Esophagus squamous epithelium (tissue), 5 donors: ENCODE data around the gene STK17B. TPM values are rescaled to one million over a fixed set of nuclear protein-coding genes. Genes with fewer than 3 reads are reported as not detected.
A peak's percentile ranks its signal among the peaks of the same experiment; 100 is the strongest.

Experiments used
- DNase-seq: peaks from one replicate; lab custom pipeline; 2025; lab: John Stamatoyannopoulos, UW
- H3K27ac ChIP-seq, 4 donors: fragments of 200-600 bp; sonication (generic); one replicate each; pipeline ENCODE4 v1.5.1; 2016 to 2019; ENCODE audit warnings: mild to moderate bottlenecking in 1 of 4
- H3K27me3 ChIP-seq, 4 donors: fragments of 200-600 bp; sonication (generic); 1 replicate in 3 of 4; 2 replicates in 1 of 4; pipeline versions ENCODE4 v1.5.1 to v1.6.0; 2017 to 2021; ENCODE audit warnings: antibody characterized with exemption in 1 of 4
- H3K36me3 ChIP-seq, 3 donors: fragments of 200-600 bp; sonication (generic); one replicate each; pipeline ENCODE4 v1.5.1; 2016 to 2019
- H3K4me1 ChIP-seq, 3 donors: fragments of 200-600 bp; sonication (generic); one replicate each; pipeline ENCODE4 v1.5.1; 2017 to 2019
- H3K4me3 ChIP-seq, 4 donors: fragments of 200-600 bp; sonication (generic); 1 replicate in 3 of 4; 2 replicates in 1 of 4; pipeline ENCODE4 v1.5.1; 2016 to 2019; ENCODE audit warnings: mild to moderate bottlenecking in 2 of 4, moderate library complexity in 1 of 4
- H3K9me3 ChIP-seq, 3 donors: fragments of 200-600 bp; sonication (generic); one replicate each; pipeline ENCODE4 v1.5.1; 2016 to 2019
- POLR2A ChIP-seq, 4 donors: fragments of 450-650 bp; IDR thresholded peaks; one replicate each; pipeline ENCODE4 v1.6.1; 2017; ENCODE audit warnings: antibody characterized with exemption in 4 of 4, mild to moderate bottlenecking in 4 of 4, moderate library complexity in 3 of 4
- WGBS, 2 donors: methylation state at CpG; one replicate each; pipeline ENCODE4 v1.1.5; 2018; 5-methylcytosine and 5-hydroxymethylcytosine counted together
- intact Hi-C: fragments of 100-400 bp; cut with DNase I; formaldehyde crosslinking; loops from one replicate; pipeline ENCODE4 v1.15.0; 2022
- total RNA-seq, 4 donors: library from RNA; depleted of rRNA; stranded (reverse); fragments of >200 nt; gene quantifications; one replicate each; pipeline ENCODE4 v1.1.0, GENCODE V29; 2016
- TF ChIP-seq, protein P1 (sequence below), 6 experiments: fragments of 450-650 bp in 4 of 6; fragments of 200-600 bp in 2 of 6; sonication (generic) in 2 of 6; IDR thresholded peaks; one replicate each; pipeline ENCODE4 v1.5.1; 2016 to 2019; ENCODE audit warnings: antibody characterized with exemption in 6 of 6, mild to moderate bottlenecking in 4 of 6, moderate library complexity in 4 of 6
- donor health status: DM: yes; HTN: yes; CAD: no.

Gene STK17B
- total RNA-seq, 4 donors from 2014 or later: 7.9 to 32.2 (median 18.2) TPM

- 92 to 93% methylated on average over 6 of the region's 6 CpGs for WGBS, 2 donors
- Histone ChIP-seq H3K36me3 (peaks cover 0 to 11% (median 0%) of the 10 kb centered on the region in 3 donors), H3K4me3 (no peak overlapping the region), H3K27me3 (no peaks in the 10 kb centered on the region), H3K4me1 (no peaks in the 10 kb centered on the region), H3K27ac (no peak overlapping the region), H3K9me3 (no peaks in the 10 kb centered on the region)
- intact Hi-C loops: no loop called here
- no peak for DNase-seq
- TF ChIP-seq, protein P1, sequence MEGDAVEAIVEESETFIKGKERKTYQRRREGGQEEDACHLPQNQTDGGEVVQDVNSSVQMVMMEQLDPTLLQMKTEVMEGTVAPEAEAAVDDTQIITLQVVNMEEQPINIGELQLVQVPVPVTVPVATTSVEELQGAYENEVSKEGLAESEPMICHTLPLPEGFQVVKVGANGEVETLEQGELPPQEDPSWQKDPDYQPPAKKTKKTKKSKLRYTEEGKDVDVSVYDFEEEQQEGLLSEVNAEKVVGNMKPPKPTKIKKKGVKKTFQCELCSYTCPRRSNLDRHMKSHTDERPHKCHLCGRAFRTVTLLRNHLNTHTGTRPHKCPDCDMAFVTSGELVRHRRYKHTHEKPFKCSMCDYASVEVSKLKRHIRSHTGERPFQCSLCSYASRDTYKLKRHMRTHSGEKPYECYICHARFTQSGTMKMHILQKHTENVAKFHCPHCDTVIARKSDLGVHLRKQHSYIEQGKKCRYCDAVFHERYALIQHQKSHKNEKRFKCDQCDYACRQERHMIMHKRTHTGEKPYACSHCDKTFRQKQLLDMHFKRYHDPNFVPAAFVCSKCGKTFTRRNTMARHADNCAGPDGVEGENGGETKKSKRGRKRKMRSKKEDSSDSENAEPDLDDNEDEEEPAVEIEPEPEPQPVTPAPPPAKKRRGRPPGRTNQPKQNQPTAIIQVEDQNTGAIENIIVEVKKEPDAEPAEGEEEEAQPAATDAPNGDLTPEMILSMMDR (IDR thresholded peaks at IDR 0.05): no peak
- no peak for TF ChIP-seq POLR2A (IDR thresholded peaks at IDR 0.05)
Measured at GRCh38 chr2:196215376-196215775, 44.0 kb upstream of the STK17B start.

GRCh38 chr2:196214156-196214555 lies 42.8 kb upstream of the STK17B start:
- no peak overlapping the region for H3K27ac ChIP-seq
- H3K9me3 ChIP-seq: no peaks in the 10 kb centered on the region
- H3K4me3 ChIP-seq: no peak overlapping the region
- H3K4me1 ChIP-seq: no peaks in the 10 kb centered on the region
- no peak for DNase-seq
- H3K36me3 ChIP-seq: no peaks in the 10 kb centered on the region
- H3K27me3 ChIP-seq: no peaks in the 10 kb centered on the region
- TF ChIP-seq, protein P1 (IDR thresholded peaks at IDR 0.05): no peak
- no peak for TF ChIP-seq POLR2A (IDR thresholded peaks at IDR 0.05)
- intact Hi-C loops: no loop called here

- Histone ChIP-seq H3K36me3 (no peaks in the 10 kb centered on the region), H3K4me1 (no peaks in the 10 kb centered on the region), H3K4me3 (no peak overlapping the region), H3K27me3 (no peaks in the 10 kb centered on the region), H3K9me3 (no peaks in the 10 kb centered on the region), H3K27ac (no peak overlapping the region)
- intact Hi-C loops: no loop called here
- no peak for DNase-seq
- 74 to 77% methylated on average over 3 of the region's 3 CpGs for WGBS, 2 donors
- no peak for TF ChIP-seq POLR2A (IDR thresholded peaks at IDR 0.05)
- TF ChIP-seq, protein P1 (IDR thresholded peaks at IDR 0.05): no peak
Measured at GRCh38 chr2:196213252-196213980, 42.0 kb upstream of the STK17B start.

GRCh38 chr2:196208915-196209314 lies 37.5 kb upstream of the STK17B start:
- H3K27ac ChIP-seq: no peak overlapping the region

DNA sequence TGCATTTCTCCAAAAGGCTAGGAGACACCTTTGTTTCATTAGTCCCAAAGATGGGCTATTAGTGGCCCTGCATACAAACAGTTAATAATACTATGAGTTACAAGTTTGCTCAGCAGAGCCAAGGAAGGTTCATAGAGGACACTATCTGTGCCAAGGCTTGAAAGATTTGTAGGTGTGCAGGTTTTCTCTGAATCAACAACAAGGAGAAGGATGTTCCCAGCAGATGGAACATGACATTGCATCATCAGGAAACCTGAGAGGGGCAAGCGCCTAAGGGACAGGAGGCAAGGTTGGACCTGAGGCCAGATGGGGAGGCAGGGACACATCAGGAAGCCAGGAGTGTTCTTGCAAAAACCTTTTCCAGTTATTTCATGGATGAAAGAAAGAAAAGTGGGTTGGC lies 35.4 kb upstream of the STK17B start:
- H3K36me3 ChIP-seq: no peaks in the 10 kb centered on the region
- H3K27me3 ChIP-seq: no peaks in the 10 kb centered on the region
- WGBS, 2 donors: 20 to 31% methylated on average over 1 of the region's 1 CpG
- no peak overlapping the region for H3K4me3 ChIP-seq
- TF ChIP-seq POLR2A (IDR thresholded peaks at IDR 0.05): no peak
- TF ChIP-seq, protein P1 (IDR thresholded peaks at IDR 0.05): no peak
- peaks cover 4 to 12% (median 6%) of the 10 kb centered on the region in 3 donors for H3K4me1 ChIP-seq
- H3K27ac ChIP-seq: peak overlapping the region in 1 of 4 donors; percentile 29
- no peak for DNase-seq
- intact Hi-C loops: no loop called here
- H3K9me3 ChIP-seq: no peaks in the 10 kb centered on the region

More at GRCh38 chr2:196208915-196209314, 37.5 kb upstream of the STK17B start:
- no peaks in the 10 kb centered on the region for H3K27me3 ChIP-seq
- TF ChIP-seq POLR2A (IDR thresholded peaks at IDR 0.05): no peak
- TF ChIP-seq, protein P1 (IDR thresholded peaks at IDR 0.05): no peak
- H3K4me1 ChIP-seq: peaks cover 4 to 12% (median 6%) of the 10 kb centered on the region in 3 donors
- 81 to 88% methylated on average over 1 of the region's 1 CpG for WGBS, 2 donors
- no peaks in the 10 kb centered on the region for H3K36me3 ChIP-seq
- intact Hi-C loops: no loop called here
- no peak overlapping the region for H3K4me3 ChIP-seq
- no peak for DNase-seq
- no peaks in the 10 kb centered on the region for H3K9me3 ChIP-seq
